HL-60/S4 (cell line): ENCODE data around the gene RHOV.

ENCODE experiments used
- in situ Hi-C: fragments of 300-500 bp; cut with MboI; formaldehyde crosslinking; loops from 2 replicates; pipeline ENCODE4 v1.14.3; 2022; ENCODE audit warnings: low sequenced_read_pairs

Gene RHOV

DNA sequence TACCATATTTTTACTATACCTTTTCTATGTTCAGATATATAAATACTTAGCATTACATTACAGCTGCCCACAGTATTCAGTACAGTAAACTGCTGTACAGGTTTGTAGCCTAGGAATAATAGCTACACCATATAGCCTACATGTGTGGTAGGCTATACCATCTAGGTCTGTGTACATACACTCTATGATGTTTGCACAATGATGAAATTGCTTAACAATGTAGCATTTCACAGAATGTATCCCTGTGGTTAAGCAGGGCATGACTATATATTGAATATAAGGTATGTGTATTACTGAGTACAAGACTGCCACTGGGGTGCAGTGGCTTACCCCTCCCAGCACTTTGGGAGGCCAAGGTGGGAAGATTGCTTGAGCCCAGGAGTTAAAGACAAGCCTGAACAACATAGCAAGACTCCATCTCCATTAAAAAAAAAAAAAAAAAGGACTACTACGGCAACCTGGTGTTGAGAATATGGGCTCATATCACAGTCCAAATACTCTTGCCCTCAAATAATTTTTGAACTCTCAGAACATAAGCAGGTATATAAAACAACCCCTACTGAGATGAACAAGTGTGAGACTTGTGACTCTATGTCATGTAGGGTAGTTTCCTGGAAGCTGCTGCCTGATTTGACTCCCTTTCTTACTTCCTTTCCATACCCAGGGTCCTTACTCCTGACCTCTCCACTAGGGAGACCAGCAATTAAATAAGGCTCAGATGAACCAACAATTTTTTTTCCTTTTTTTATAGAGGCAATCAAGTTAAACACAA lies 50.3 kb downstream of the RHOV start:
- in situ Hi-C loops: no loop called here
